ENCODE results near the gene ALDH1A1. TPM values are rescaled to one million over a fixed set of nuclear protein-coding genes. Genes with fewer than 3 reads are reported as not detected.

The ALDH1A1 gene
- polyA plus RNA-seq, 3 donors: 28.6 to 117 (median 105) TPM

- H3K4me3 Mint-ChIP-seq: no peak overlapping the region
- peaks cover 4% of the 10 kb centered on the region for H3K4me1 Mint-ChIP-seq
- DNase-seq: no peak
- peaks cover 0 to 2% (median 2%) of the 10 kb centered on the region in 3 donors for H3K27me3 Mint-ChIP-seq (ENCODE audit: low read depth in 3 of 3)
- H3K4me1 ChIP-seq (ENCODE audit: control insufficient read depth in 1 of 2, insufficient read depth in 2 of 2, low read length in 2 of 2): no peaks in the 10 kb centered on the region
- no peak overlapping the region for H2AFZ ChIP-seq (ENCODE audit: insufficient read depth, low read depth, low read length, poor library complexity, severe bottlenecking)
- H3K36me3 Mint-ChIP-seq: no peaks in the 10 kb centered on the region
- H3K4me3 ChIP-seq (replicated peaks in 1 of 3; ENCODE audit: low read depth in 2 of 3, low read length in 3 of 3): no peak overlapping the region
- H3K4me2 ChIP-seq (replicated peaks; ENCODE audit: extremely low read depth, low read length, poor library complexity, severe bottlenecking): no peak overlapping the region
- no peaks in the 10 kb centered on the region for H3K79me2 ChIP-seq (ENCODE audit: insufficient read depth, low read length)
- H3K9me3 ChIP-seq (replicated peaks in 1 of 2; ENCODE audit: control insufficient read depth in 1 of 2, insufficient read depth in 1 of 2, low read length in 2 of 2): no peaks in the 10 kb centered on the region
- no peaks in the 10 kb centered on the region for H3K9me3 Mint-ChIP-seq
- H3K9ac ChIP-seq (ENCODE audit: insufficient read depth, low read length, poor library complexity, severe bottlenecking): no peak overlapping the region
- intact Hi-C loops (cut with micrococcal nuclease): no loop called here
- no peak for TF ChIP-seq CTCF (IDR thresholded peaks at IDR 0.05)
- no CpG with 5 or more reads among the region's 1 CpG for WGBS (ENCODE audit: insufficient coverage)
- no peak overlapping the region for H3K27ac ChIP-seq (ENCODE audit: low read depth in 1 of 2, low read length in 2 of 2)
- H3K27ac Mint-ChIP-seq: no peak overlapping the region
- H4K20me1 ChIP-seq (ENCODE audit: insufficient read depth, low read length): no peaks in the 10 kb centered on the region
- H3K27me3 ChIP-seq (ENCODE audit: control insufficient read depth in 2 of 2, insufficient read depth in 2 of 2, low read length in 2 of 2): no peaks in the 10 kb centered on the region
- H3K36me3 ChIP-seq (replicated peaks in 1 of 2; ENCODE audit: control insufficient read depth in 1 of 2, insufficient read depth in 2 of 2, low read length in 2 of 2): no peaks in the 10 kb centered on the region
Measured at GRCh38 chr9:72990397-72991182, 37.7 kb upstream of the ALDH1A1 start.

GRCh38 chr9:72986522-72987116, 33.8 kb upstream of the ALDH1A1 start:
- no peaks in the 10 kb centered on the region for H3K4me1 ChIP-seq (ENCODE audit: control insufficient read depth in 1 of 2, insufficient read depth in 2 of 2, low read length in 2 of 2)
- no peak overlapping the region for H3K4me3 ChIP-seq (replicated peaks in 1 of 3; ENCODE audit: low read depth in 2 of 3, low read length in 3 of 3)
- no peak overlapping the region for H3K4me2 ChIP-seq (replicated peaks; ENCODE audit: extremely low read depth, low read length, poor library complexity, severe bottlenecking)
- no peak overlapping the region for H3K9ac ChIP-seq (ENCODE audit: insufficient read depth, low read length, poor library complexity, severe bottlenecking)
- no peaks in the 10 kb centered on the region for H4K20me1 ChIP-seq (ENCODE audit: insufficient read depth, low read length)
- H3K27ac ChIP-seq (ENCODE audit: low read depth in 1 of 2, low read length in 2 of 2): no peak overlapping the region
- peaks cover 0 to 2% (median 0%) of the 10 kb centered on the region in 3 donors for H3K27me3 Mint-ChIP-seq (ENCODE audit: low read depth in 3 of 3)
- no peak for TF ChIP-seq CTCF (IDR thresholded peaks at IDR 0.05)
- WGBS (ENCODE audit: insufficient coverage): no CpG with 5 or more reads among the region's 6 CpGs
- no peak overlapping the region for H2AFZ ChIP-seq (ENCODE audit: insufficient read depth, low read depth, low read length, poor library complexity, severe bottlenecking)
- no peaks in the 10 kb centered on the region for H3K9me3 Mint-ChIP-seq
- no peaks in the 10 kb centered on the region for H3K27me3 ChIP-seq (ENCODE audit: control insufficient read depth in 2 of 2, insufficient read depth in 2 of 2, low read length in 2 of 2)
- DNase-seq: no peak
- H3K4me1 Mint-ChIP-seq: peaks cover 4% of the 10 kb centered on the region
- intact Hi-C loops (cut with micrococcal nuclease): no loop called here
- H3K9me3 ChIP-seq (replicated peaks in 1 of 2; ENCODE audit: control insufficient read depth in 1 of 2, insufficient read depth in 1 of 2, low read length in 2 of 2): no peaks in the 10 kb centered on the region
- no peaks in the 10 kb centered on the region for H3K36me3 ChIP-seq (replicated peaks in 1 of 2; ENCODE audit: control insufficient read depth in 1 of 2, insufficient read depth in 2 of 2, low read length in 2 of 2)
- no peaks in the 10 kb centered on the region for H3K36me3 Mint-ChIP-seq
- H3K4me3 Mint-ChIP-seq: no peak overlapping the region
- peak overlapping the region in 1 of 7 donors; percentile 26 for H3K27ac Mint-ChIP-seq
- H3K79me2 ChIP-seq (ENCODE audit: insufficient read depth, low read length): no peaks in the 10 kb centered on the region

Data from CD14-positive monocyte (primary cell).